ENCODE data around the gene MGST1. TPM values are rescaled to one million over a fixed set of nuclear protein-coding genes. Genes with fewer than 3 reads are reported as not detected.
"Not testable (repeated sequence)": the region's sequence is repeated elsewhere in the genome, so short reads cannot be mapped to it uniquely, and the experiment has no call there.

MGST1 gene
- total and polyA plus RNA-seq, 10 donors, result 1.4 to 9.6 (median 5.4) TPM

GRCh38 chr12:16392846-16393535 is 45.5 kb downstream of the MGST1 start:
- no peak for TF ChIP-seq CTCF (IDR thresholded peaks at IDR 0.05 in 8 of 11, conservative IDR thresholded peaks at IDR 0.05 in 3 of 11)
- TF ChIP-seq POLR2AphosphoS5 (IDR thresholded peaks at IDR 0.05), result no peak
- TF ChIP-seq POLR2A (IDR thresholded peaks at IDR 0.05), result no peak
- Histone ChIP-seq H3K4me1 (no peaks in the 10 kb centered on the region), H3K27me3 (replicated peaks in 1 of 7) (no peaks in the 10 kb centered on the region), H3K4me3 (no peak overlapping the region), H3K9me3 (peaks cover 0 to 37% (median 17%) of the 10 kb centered on the region in 8 donors), H3K27ac (peak overlapping the region in 1 of 8 donors; percentile 36), H3K36me3 (no peaks in the 10 kb centered on the region)
- intact Hi-C loops (cut with DNase I; ENCODE audit: low total_unique reads), result no loop called here
- 28 to 45% (median 32%) methylated on average over 1 of the region's 1 CpG for WGBS, 5 donors
- no peak for DNase-seq

- TF ChIP-seq CTCF (IDR thresholded peaks at IDR 0.05 in 8 of 11, conservative IDR thresholded peaks at IDR 0.05 in 3 of 11) (no peak), POLR2AphosphoS5 (IDR thresholded peaks at IDR 0.05) (no peak), POLR2A (IDR thresholded peaks at IDR 0.05) (no peak)
- 80 to 89% (median 83%) methylated on average over 7 of the region's 7 CpGs for WGBS, 5 donors
- Histone ChIP-seq H3K27me3 (replicated peaks in 1 of 7) (no peaks in the 10 kb centered on the region), H3K36me3 (no peaks in the 10 kb centered on the region), H3K9me3 (peaks cover 0 to 26% (median 6%) of the 10 kb centered on the region in 8 donors), H3K4me1 (no peaks in the 10 kb centered on the region), H3K27ac (no peak overlapping the region), H3K4me3 (no peak overlapping the region)
- DNase-seq, result no peak
- intact Hi-C loops (cut with DNase I; ENCODE audit: low total_unique reads), result no loop called here
These were observed 51.7 kb downstream of the MGST1 start for GRCh38 chr12:16399101-16399500.

GRCh38 chr12:16401835-16402234 is 54.4 kb downstream of the MGST1 start:
- WGBS, 5 donors, result 54 to 77% (median 67%) methylated on average over 1 of the region's 1 CpG

GRCh38 chr12:16407346-16407745 is 59.9 kb downstream of the MGST1 start:
- TF ChIP-seq POLR2AphosphoS5 (IDR thresholded peaks at IDR 0.05), result no peak
- TF ChIP-seq CTCF (IDR thresholded peaks at IDR 0.05 in 8 of 11, conservative IDR thresholded peaks at IDR 0.05 in 3 of 11), result no peak
- intact Hi-C loops (cut with DNase I; ENCODE audit: low total_unique reads), result no loop called here

More at GRCh38 chr12:16401835-16402234, 54.4 kb downstream of the MGST1 start:
- H3K4me3 ChIP-seq; H3K27ac ChIP-seq; H3K27me3 ChIP-seq (replicated peaks in 1 of 7); H3K36me3 ChIP-seq; DNase-seq; intact Hi-C loops (cut with DNase I; ENCODE audit: low total_unique reads); H3K4me1 ChIP-seq: not testable (repeated sequence)
- peaks cover 0 to 12% (median 0%) of the 10 kb centered on the region in 8 donors for H3K9me3 ChIP-seq

More at GRCh38 chr12:16407346-16407745, 59.9 kb downstream of the MGST1 start:
- Histone ChIP-seq H3K4me1 (no peaks in the 10 kb centered on the region), H3K27ac (no peak overlapping the region), H3K27me3 (replicated peaks in 1 of 7) (no peaks in the 10 kb centered on the region), H3K4me3 (no peak overlapping the region), H3K36me3 (no peaks in the 10 kb centered on the region), H3K9me3 (peaks cover 0 to 21% (median 11%) of the 10 kb centered on the region in 8 donors)
- 47 to 86% (median 60%) methylated on average over 1 of the region's 1 CpG for WGBS, 5 donors
- DNase-seq, result no peak

Other genes starting within 250 kb of the MGST1 start
- gene SLC15A5, start 70.0 kb upstream of the MGST1 start, total RNA-seq, result not detected
- not detected for gene SLC15A5, start 70.0 kb upstream of the MGST1 start, polyA plus RNA-seq